ENCODE measurements around the gene IL1F10.

The IL1F10 gene

GRCh38 chr2:113112441-113112840, 44.7 kb downstream of the IL1F10 start:
- no peak for DNase-seq (ENCODE audit: low read depth in 3 of 3)

- DNase-seq (ENCODE audit: low read depth in 3 of 3): no peak
Observed at GRCh38 chr2:113112871-113113270, 45.1 kb downstream of the IL1F10 start.

GRCh38 chr2:113113807-113114206, 46.0 kb downstream of the IL1F10 start:
- no peak for DNase-seq (ENCODE audit: low read depth in 3 of 3)

- no peak for DNase-seq (ENCODE audit: low read depth in 3 of 3)
Observed at GRCh38 chr2:113114224-113114945, 46.6 kb downstream of the IL1F10 start.

- no peak for DNase-seq (ENCODE audit: low read depth in 3 of 3)
Observed at GRCh38 chr2:113114996-113115395, 47.2 kb downstream of the IL1F10 start.

GRCh38 chr2:113116100-113116958, 48.6 kb downstream of the IL1F10 start:
- no peak for DNase-seq (ENCODE audit: low read depth in 3 of 3)

GRCh38 chr2:113117541-113118262, 49.9 kb downstream of the IL1F10 start:
- DNase-seq (ENCODE audit: low read depth in 3 of 3): peak in 1 of 3 experiments; percentile 55

GRCh38 chr2:113118263-113118657, 50.5 kb downstream of the IL1F10 start:
- no peak for DNase-seq (ENCODE audit: low read depth in 3 of 3)

GRCh38 chr2:113119111-113119510, 51.3 kb downstream of the IL1F10 start:
- no peak for DNase-seq (ENCODE audit: low read depth in 3 of 3)

GRCh38 chr2:113120861-113121260, 53.1 kb downstream of the IL1F10 start:
- DNase-seq (ENCODE audit: low read depth in 3 of 3): no peak

GRCh38 chr2:113122364-113122763, 54.6 kb downstream of the IL1F10 start:
- DNase-seq (ENCODE audit: low read depth in 3 of 3): no peak

- DNase-seq (ENCODE audit: low read depth in 3 of 3): no peak
Observed at GRCh38 chr2:113123726-113124125, 56.0 kb downstream of the IL1F10 start.

GRCh38 chr2:113124181-113124961, 56.6 kb downstream of the IL1F10 start:
- DNase-seq (ENCODE audit: low read depth in 3 of 3): no peak
